ENCODE measurements around the gene GPD1L.
"Not testable (repeated sequence)": the region's sequence is repeated elsewhere in the genome, so short reads cannot be mapped to it uniquely, and the experiment has no call there.

Gene GPD1L

DNA sequence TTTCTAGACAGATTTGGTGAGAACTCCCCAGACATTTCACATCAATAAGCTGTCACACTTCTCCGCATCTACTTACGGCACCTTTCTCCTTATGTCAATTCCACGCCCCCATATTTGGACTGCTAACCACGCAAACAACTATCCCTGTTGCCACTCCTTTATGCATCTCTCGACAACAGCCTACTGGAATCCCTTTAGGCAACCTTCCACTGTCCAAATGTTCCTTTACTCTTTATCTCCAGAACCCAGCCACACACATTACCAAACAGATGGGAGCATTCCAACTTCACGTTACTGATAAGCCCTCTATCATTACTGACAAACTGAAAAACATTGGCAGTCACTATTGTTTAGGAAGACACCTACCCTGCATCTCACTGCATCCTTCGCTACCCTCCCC is 32.2 kb upstream of the GPD1L start:
- peaks cover 4 to 20% of the 10 kb centered on the region in 2 experiments for H3K27me3 ChIP-seq (ENCODE audit: control insufficient read depth in 1 of 2, insufficient read depth in 1 of 2, low read length in 2 of 2)
- H3K9ac ChIP-seq (ENCODE audit: low read length); H3K4me1 ChIP-seq (ENCODE audit: control insufficient read depth, insufficient read depth, low read depth, low read length); H3K14ac ChIP-seq (ENCODE audit: low read length in 2 of 2); H2BK5ac ChIP-seq (ENCODE audit: low read depth, low read length, poor library complexity, severe bottlenecking); DNase-seq; H3K23ac ChIP-seq (ENCODE audit: low read length in 2 of 2); H3K4me2 ChIP-seq (ENCODE audit: low read length, poor library complexity, severe bottlenecking); H2BK15ac ChIP-seq (ENCODE audit: low read depth, poor library complexity, severe bottlenecking); H4K8ac ChIP-seq (ENCODE audit: low read length); H3K79me1 ChIP-seq (replicated peaks; ENCODE audit: low read length, poor library complexity, severe bottlenecking); H3K4me3 ChIP-seq (ENCODE audit: insufficient read depth in 1 of 2, low read depth in 1 of 2, low read length in 2 of 2); H3K9me3 ChIP-seq (ENCODE audit: control insufficient read depth, low read length); H3K4ac ChIP-seq (ENCODE audit: low read depth in 1 of 2, low read length in 2 of 2); H4K91ac ChIP-seq (ENCODE audit: low read length); H3K27ac ChIP-seq (ENCODE audit: low read length, poor library complexity, severe bottlenecking); H2BK12ac ChIP-seq (ENCODE audit: low read length in 2 of 2); H3K18ac ChIP-seq (ENCODE audit: low read depth in 1 of 2, low read length in 2 of 2); H2AK5ac ChIP-seq (ENCODE audit: low read length, severe bottlenecking); H3K36me3 ChIP-seq (ENCODE audit: control insufficient read depth in 1 of 2, insufficient read depth in 2 of 2, low read depth in 1 of 2, low read length in 2 of 2); H2BK120ac ChIP-seq (ENCODE audit: low read depth, low read length); H2AFZ ChIP-seq (ENCODE audit: low read depth, low read length): not testable (repeated sequence)
- WGBS: 88% methylated on average over 7 of the region's 7 CpGs

DNA sequence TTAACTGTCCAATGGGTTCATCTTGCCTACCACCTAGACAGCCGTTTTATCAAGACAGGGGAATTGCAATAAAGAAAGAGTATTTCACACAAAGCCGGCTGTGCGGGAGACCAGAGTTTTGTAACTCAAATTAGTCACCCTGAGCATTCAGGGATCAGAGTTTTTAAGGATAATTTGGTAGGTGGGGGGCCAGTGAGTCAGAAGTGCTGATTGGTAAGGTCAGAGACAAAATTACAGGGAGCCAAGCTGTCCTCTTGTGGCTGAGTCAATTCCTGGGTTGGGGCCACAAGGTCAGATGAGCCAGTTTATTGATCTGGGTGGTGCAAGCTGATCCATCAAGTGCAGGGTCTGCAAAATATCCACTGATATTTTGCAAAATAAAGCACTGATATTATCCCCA is 29.9 kb upstream of the GPD1L start:
- WGBS: 80% methylated on average over 3 of the region's 3 CpGs
- Histone ChIP-seq H2BK15ac (ENCODE audit: low read depth, poor library complexity, severe bottlenecking) (no peak overlapping the region), H3K23ac (ENCODE audit: low read length in 2 of 2) (no peak overlapping the region), H3K4me3 (ENCODE audit: insufficient read depth in 1 of 2, low read depth in 1 of 2, low read length in 2 of 2) (no peak overlapping the region), H2BK120ac (ENCODE audit: low read depth, low read length) (no peak overlapping the region), H2AK5ac (ENCODE audit: low read length, severe bottlenecking) (no peak overlapping the region), H3K9me3 (ENCODE audit: control insufficient read depth, low read length) (peaks cover 4% of the 10 kb centered on the region), H2BK12ac (ENCODE audit: low read length in 2 of 2) (no peak overlapping the region), H3K79me1 (replicated peaks; ENCODE audit: low read length, poor library complexity, severe bottlenecking) (no peaks in the 10 kb centered on the region), H3K4ac (ENCODE audit: low read depth in 1 of 2, low read length in 2 of 2) (no peak overlapping the region), H3K18ac (ENCODE audit: low read depth in 1 of 2, low read length in 2 of 2) (no peak overlapping the region), H4K91ac (ENCODE audit: low read length) (no peak overlapping the region), H3K27ac (ENCODE audit: low read length, poor library complexity, severe bottlenecking) (no peak overlapping the region), H3K4me1 (ENCODE audit: control insufficient read depth, insufficient read depth, low read depth, low read length) (peaks cover 1% of the 10 kb centered on the region), H3K36me3 (ENCODE audit: control insufficient read depth in 1 of 2, insufficient read depth in 2 of 2, low read depth in 1 of 2, low read length in 2 of 2) (no peaks in the 10 kb centered on the region), H3K27me3 (ENCODE audit: control insufficient read depth in 1 of 2, insufficient read depth in 1 of 2, low read length in 2 of 2) (peaks cover 4 to 10% of the 10 kb centered on the region in 2 experiments), H4K8ac (ENCODE audit: low read length) (no peak overlapping the region), H3K4me2 (ENCODE audit: low read length, poor library complexity, severe bottlenecking) (no peak overlapping the region), H2BK5ac (ENCODE audit: low read depth, low read length, poor library complexity, severe bottlenecking) (no peak overlapping the region), H2AFZ (ENCODE audit: low read depth, low read length) (no peak overlapping the region), H3K9ac (ENCODE audit: low read length) (peak overlapping the region; percentile 30), H3K14ac (ENCODE audit: low read length in 2 of 2) (no peak overlapping the region)
- no peak for DNase-seq

DNA sequence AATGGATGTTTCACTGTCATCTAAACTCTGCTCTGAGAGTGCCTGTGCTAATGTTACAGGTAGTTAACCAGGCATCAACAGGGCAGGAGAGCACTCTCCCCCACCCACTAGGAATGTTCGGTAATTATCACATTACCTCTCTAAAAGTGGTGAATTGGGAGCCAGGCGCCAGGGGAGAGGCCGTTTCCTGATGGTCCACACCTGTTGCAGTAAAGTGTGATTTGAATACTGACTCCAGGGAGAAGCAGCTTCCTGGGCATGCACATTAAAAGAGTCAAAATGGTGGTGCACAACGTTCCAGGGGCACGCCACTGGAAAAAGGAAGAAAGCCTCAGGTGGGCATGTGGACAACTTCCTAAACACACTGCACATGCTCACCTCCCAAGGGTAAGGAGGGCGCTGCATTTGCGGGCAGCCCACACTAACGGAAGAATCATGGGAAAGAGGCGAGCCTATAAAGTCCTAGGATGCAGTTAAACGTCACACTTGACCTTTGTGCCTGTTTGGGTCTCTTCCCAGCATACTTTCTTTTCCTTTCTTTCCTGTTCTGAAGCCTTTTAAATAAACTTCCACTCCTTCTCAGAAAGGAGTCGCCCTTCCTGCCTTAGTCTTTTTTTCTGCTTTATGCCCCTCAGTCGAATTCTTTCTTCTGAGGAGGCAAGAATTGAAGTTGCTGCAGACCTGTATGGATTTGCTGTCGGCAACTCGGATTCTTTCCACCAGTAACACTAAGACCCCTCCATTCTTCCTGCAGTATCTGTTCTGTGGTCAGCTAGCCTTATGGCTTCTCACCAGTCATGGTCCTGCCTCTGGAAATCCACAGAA is 28.9 kb upstream of the GPD1L start:
- WGBS: 69% methylated on average over 13 of the region's 14 CpGs
- DNase-seq: no peak

GRCh38 chr3:32078085-32078634 is 28.3 kb upstream of the GPD1L start:
- 93% methylated on average over 1 of the region's 3 CpGs for WGBS
- no peak overlapping the region for H3K18ac ChIP-seq (ENCODE audit: low read depth in 1 of 2, low read length in 2 of 2)
- H3K14ac ChIP-seq (ENCODE audit: low read length in 2 of 2): peak overlapping the region in 1 of 2 experiments; percentile 15
- H2BK12ac ChIP-seq (ENCODE audit: low read length in 2 of 2): no peak overlapping the region
- H3K9ac ChIP-seq (ENCODE audit: low read length): no peak overlapping the region
- no peak overlapping the region for H3K4me2 ChIP-seq (ENCODE audit: low read length, poor library complexity, severe bottlenecking)
- no peak overlapping the region for H2BK15ac ChIP-seq (ENCODE audit: low read depth, poor library complexity, severe bottlenecking)
- peaks cover 4 to 10% of the 10 kb centered on the region in 2 experiments for H3K27me3 ChIP-seq (ENCODE audit: control insufficient read depth in 1 of 2, insufficient read depth in 1 of 2, low read length in 2 of 2)
- H4K91ac ChIP-seq (ENCODE audit: low read length): no peak overlapping the region
- no peak overlapping the region for H4K8ac ChIP-seq (ENCODE audit: low read length)
- H3K4me1 ChIP-seq (ENCODE audit: control insufficient read depth, insufficient read depth, low read depth, low read length): peaks cover 1% of the 10 kb centered on the region
- H2AFZ ChIP-seq (ENCODE audit: low read depth, low read length): peak overlapping the region; percentile 61
- H3K4ac ChIP-seq (ENCODE audit: low read depth in 1 of 2, low read length in 2 of 2): no peak overlapping the region
- no peaks in the 10 kb centered on the region for H3K79me1 ChIP-seq (replicated peaks; ENCODE audit: low read length, poor library complexity, severe bottlenecking)
- H2BK5ac ChIP-seq (ENCODE audit: low read depth, low read length, poor library complexity, severe bottlenecking): no peak overlapping the region
- no peak for DNase-seq
- H3K23ac ChIP-seq (ENCODE audit: low read length in 2 of 2): no peak overlapping the region
- H2AK5ac ChIP-seq (ENCODE audit: low read length, severe bottlenecking): no peak overlapping the region
- H2BK120ac ChIP-seq (ENCODE audit: low read depth, low read length): no peak overlapping the region
- no peak overlapping the region for H3K4me3 ChIP-seq (ENCODE audit: insufficient read depth in 1 of 2, low read depth in 1 of 2, low read length in 2 of 2)
- H3K9me3 ChIP-seq (ENCODE audit: control insufficient read depth, low read length): no peaks in the 10 kb centered on the region
- H3K27ac ChIP-seq (ENCODE audit: low read length, poor library complexity, severe bottlenecking): no peak overlapping the region
- no peaks in the 10 kb centered on the region for H3K36me3 ChIP-seq (ENCODE audit: control insufficient read depth in 1 of 2, insufficient read depth in 2 of 2, low read depth in 1 of 2, low read length in 2 of 2)

More for the DNA sequence above, 28.9 kb upstream of the GPD1L start:
- Histone ChIP-seq H3K9me3 (ENCODE audit: control insufficient read depth, low read length) (no peaks in the 10 kb centered on the region), H4K8ac (ENCODE audit: low read length) (peak overlapping the region; percentile 64), H3K27me3 (ENCODE audit: control insufficient read depth in 1 of 2, insufficient read depth in 1 of 2, low read length in 2 of 2) (peaks cover 4 to 10% of the 10 kb centered on the region in 2 experiments), H2BK5ac (ENCODE audit: low read depth, low read length, poor library complexity, severe bottlenecking) (no peak overlapping the region), H2BK12ac (ENCODE audit: low read length in 2 of 2) (no peak overlapping the region), H3K9ac (ENCODE audit: low read length) (no peak overlapping the region), H4K91ac (ENCODE audit: low read length) (peak overlapping the region; percentile 39), H3K18ac (ENCODE audit: low read depth in 1 of 2, low read length in 2 of 2) (no peak overlapping the region), H2AFZ (ENCODE audit: low read depth, low read length) (peak overlapping the region; percentile 61), H2BK15ac (ENCODE audit: low read depth, poor library complexity, severe bottlenecking) (no peak overlapping the region), H3K79me1 (replicated peaks; ENCODE audit: low read length, poor library complexity, severe bottlenecking) (no peaks in the 10 kb centered on the region), H3K36me3 (ENCODE audit: control insufficient read depth in 1 of 2, insufficient read depth in 2 of 2, low read depth in 1 of 2, low read length in 2 of 2) (no peaks in the 10 kb centered on the region), H3K4me1 (ENCODE audit: control insufficient read depth, insufficient read depth, low read depth, low read length) (peaks cover 1% of the 10 kb centered on the region), H3K27ac (ENCODE audit: low read length, poor library complexity, severe bottlenecking) (no peak overlapping the region), H3K4me2 (ENCODE audit: low read length, poor library complexity, severe bottlenecking) (no peak overlapping the region), H3K14ac (ENCODE audit: low read length in 2 of 2) (peak overlapping the region in 1 of 2 experiments; percentile 15), H3K23ac (ENCODE audit: low read length in 2 of 2) (no peak overlapping the region), H3K4ac (ENCODE audit: low read depth in 1 of 2, low read length in 2 of 2) (no peak overlapping the region), H2AK5ac (ENCODE audit: low read length, severe bottlenecking) (no peak overlapping the region), H3K4me3 (ENCODE audit: insufficient read depth in 1 of 2, low read depth in 1 of 2, low read length in 2 of 2) (no peak overlapping the region), H2BK120ac (ENCODE audit: low read depth, low read length) (no peak overlapping the region)
